NCI-H2196 treated with DMSO at 0.1 percent for 48 hours (cell line): ENCODE data around the gene BEND3.
"Not testable (repeated sequence)": the region's sequence is repeated elsewhere in the genome, so short reads cannot be mapped to it uniquely, and the experiment has no call there.

Experiments
- DNase-seq: peaks from one replicate; lab custom pipeline; 2025; ENCODE audit not compliant: unreplicated experiment; lab: John Stamatoyannopoulos, UW

The BEND3 gene

DNA sequence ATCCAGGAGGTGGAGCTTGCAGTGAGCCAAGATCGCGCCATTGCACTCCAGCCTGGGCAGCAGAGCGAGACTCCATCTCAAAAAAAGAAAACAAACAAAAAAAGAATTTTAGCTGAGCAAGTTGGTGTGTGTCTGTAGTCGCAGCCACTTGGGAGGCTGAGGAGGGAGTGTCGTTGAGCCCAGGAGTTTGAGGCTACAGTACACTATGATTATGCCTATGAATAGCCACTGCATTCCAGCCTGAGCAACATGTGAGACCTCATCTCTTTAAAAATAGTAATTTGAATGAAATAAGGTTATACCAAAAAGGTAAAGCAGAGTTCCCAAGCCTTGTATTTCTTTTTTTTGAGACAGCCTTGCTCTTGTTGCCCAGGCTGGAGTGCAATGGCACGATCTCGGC, 67.5 kb downstream of the BEND3 start:
- no peak for DNase-seq

DNA sequence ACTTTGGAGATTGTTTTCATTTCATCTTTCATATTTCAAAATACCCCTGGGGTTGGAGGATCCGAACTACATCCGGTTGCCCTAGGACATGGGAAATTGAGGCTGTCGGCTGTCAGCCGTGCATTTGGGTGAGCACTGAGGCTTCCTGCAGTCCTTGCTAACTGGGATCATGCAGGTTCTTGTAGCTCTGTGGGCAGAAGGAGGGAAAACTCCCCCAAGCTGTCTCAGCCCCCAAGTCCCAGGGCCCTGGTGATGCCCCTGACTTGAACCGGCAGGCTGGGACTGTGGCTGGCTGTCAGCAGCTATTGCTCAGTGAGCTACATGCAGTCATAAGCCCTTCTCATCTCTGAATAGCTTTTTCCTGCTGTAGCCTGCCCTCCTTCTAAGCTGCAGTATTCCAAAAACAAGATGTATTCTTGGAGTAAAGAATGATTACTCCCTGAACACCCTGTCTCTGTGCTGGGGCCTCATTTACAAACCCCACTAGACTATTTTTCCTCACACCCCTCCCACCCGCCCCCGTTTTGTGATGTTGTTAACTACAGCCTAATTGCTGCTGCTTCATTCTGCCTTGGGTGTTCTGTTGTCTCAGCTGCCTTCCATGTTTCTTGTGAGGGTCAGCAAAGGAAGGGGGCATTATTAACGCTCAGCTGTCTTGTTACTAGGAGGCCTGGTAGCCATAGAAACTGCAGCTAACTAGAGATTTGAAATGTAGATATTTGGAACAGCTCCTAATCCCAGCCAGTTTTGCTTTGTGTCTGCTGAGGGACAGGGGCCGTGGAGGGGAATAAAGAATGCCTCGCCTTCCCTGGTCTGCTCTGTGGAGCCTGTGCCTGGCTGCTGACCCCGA, 69.3 kb downstream of the BEND3 start:
- DNase-seq, result no peak

DNA sequence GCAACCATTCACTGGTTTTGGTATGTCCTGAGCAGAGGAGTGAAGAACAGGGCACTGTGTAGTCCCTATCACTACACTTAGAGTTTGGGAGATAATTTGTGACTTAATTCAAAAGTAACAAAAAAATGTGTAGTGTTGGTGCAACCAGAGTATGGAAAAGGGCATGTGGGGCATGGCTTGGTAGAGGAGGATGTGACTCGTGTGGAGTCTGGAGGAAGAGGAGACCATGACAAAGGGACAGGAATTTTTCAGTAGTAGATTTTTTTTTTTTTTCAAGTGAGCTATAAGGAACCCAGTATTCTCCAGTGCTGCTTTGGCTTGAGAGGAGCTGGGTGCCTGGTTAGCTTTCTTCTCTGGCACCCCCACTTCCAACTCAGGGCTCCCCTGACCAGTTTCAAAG, 82.2 kb downstream of the BEND3 start:
- DNase-seq, result no peak

DNA sequence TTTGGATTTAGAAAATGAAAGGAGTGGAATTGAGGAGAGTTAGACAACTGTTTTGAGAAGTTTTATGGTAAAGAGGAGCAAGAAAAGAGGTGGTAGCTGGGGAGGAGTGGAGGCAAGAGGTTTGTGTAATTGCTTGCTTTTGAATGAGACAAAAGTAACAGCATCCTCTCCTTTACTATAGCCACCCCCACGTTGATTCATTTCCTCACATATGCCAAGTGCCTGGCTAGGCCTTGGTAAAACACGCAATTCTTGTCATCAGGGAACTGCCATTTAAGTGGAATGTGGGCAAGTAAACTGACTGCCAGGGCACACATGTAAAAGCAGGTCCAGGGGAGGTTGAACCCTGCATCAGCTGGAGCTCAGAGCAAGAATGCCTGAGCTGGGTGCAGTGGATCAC, 83.3 kb downstream of the BEND3 start:
- no peak for DNase-seq

DNA sequence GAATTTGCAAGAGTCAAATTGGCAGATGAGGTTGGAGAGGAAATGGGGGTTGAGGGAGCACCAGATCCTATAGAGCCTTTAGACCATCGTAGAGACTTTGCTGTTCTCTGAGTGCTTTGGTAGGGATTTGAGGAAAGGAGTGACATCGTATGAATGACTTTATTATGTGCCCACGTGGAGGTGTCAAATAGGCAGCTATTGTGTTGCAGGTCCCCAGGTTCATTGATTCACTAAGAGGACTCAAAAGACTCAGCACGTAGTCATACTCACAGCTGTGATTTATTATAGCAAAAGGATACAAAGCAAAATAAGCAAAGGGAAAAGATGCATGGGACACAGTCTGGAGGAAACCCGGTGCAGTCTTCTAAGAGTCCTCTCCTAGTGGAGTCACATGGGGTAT, 85.2 kb downstream of the BEND3 start:
- DNase-seq, result no peak

DNA sequence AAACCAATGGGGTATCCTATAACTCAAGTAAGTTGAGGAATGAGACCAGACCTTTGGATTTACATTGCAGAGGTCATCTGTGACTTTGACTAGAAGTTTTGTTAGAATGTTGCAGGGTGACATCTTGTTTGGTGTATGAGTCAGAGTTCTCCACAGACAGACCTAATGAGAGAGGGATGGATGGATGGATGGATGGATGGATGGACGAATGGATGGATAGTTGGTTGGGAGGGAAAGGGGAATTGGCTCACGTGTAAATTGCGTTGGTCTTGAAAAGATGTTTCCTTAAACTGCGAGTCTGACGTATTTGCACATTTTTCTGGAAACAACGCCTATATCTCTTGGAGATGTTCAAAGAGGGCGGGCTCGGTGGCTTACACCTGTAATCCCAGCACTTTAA, 88.3 kb downstream of the BEND3 start:
- DNase-seq, result no peak

DNA sequence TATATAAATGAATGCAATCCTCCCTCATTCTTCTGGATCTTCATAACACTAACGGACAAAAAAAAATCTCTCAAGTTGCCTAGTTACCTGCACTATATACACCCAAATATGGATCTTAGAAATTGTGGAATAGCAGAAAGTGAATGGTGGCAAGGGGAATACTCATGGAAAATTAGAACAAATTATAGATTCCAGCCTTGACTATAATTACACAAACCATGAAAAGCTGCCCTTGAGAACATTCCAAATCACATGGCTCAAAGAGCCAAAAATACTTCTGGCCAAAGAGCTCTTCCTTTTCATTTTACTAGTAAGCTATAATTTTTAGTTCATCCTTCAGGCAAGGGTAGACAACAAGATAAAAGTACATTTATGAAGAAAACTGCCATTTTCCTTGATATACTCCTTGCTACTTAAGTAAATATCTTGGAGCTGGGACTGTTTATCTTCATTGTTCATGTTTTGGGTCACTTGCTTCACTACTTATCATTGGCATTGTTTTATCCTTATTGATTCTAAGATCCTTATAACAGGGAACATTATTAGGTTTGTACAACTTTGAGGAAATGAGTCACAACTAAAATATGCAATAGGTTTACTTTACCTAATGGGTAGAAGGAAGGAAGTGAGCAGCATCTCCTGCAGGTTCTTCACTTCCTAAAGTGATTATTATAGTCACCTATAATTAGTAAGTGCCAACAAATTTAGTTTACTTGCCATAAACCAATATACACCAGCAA, 93.7 kb downstream of the BEND3 start:
- no peak for DNase-seq

DNA sequence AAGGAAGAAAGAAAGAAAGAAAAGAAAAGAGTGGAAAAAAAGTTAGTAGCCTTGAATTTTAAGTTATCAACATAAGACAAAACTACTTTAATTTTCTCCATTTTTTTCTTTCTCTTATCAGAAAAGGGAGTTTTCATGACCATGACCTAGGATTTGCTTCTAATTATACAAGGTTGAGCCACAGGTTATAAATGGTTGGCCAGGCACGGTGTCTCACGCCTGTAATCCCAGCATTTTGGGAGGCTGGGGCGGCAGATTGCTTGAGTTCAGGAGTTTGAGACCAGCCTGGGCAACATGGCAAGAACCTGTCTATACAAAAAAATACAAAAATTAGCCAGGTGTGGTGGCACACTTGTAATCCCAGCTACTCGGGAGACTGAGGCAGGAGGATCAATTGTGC, 95.1 kb downstream of the BEND3 start:
- no peak for DNase-seq

DNA sequence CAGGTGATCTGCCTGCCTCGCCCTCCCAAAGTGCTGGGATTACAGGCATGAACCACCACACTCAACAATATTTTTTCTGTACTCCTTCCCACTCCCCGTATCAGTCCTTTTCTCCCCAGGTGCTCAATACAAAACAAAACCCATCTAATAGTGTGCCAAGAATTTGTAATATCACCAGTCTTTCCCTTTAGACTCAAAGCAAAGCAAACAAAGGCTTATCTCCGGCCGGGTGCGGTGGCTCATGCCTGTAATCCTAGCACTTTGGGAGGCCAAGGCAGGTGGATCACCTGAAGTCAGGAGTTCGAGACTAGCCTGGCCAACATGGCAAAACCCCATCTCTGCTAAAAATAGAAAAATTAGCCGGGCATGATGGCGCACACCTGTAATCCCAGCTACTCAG, 95.7 kb downstream of the BEND3 start:
- DNase-seq, result not testable (repeated sequence)

DNA sequence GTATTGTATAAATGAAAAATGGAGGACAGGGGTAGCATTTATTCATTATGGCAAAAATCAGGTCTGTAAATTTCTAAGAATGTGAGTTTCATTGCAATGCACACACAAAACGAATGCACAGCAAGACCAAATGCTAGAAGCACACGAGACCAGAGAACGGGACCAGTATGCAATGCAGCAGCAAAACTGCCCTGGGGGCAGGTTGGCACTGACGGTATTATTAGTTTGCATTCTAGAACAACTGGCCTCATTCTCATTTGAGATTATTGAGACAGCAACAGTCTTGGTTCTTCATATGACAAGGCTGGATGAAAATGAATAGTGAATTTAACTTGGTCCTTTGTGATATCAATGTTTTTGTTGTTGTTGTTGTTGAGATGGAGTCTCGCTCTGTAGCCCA, 96.3 kb downstream of the BEND3 start:
- DNase-seq, result no peak
